Measurements from ENCODE around the gene HP1BP3. TPM values are rescaled to one million over a fixed set of nuclear protein-coding genes. Genes with fewer than 3 reads are reported as not detected.

Gene HP1BP3
- total and polyA plus RNA-seq, 4 donors = 34.8 to 115 (median 72.7) TPM

DNA sequence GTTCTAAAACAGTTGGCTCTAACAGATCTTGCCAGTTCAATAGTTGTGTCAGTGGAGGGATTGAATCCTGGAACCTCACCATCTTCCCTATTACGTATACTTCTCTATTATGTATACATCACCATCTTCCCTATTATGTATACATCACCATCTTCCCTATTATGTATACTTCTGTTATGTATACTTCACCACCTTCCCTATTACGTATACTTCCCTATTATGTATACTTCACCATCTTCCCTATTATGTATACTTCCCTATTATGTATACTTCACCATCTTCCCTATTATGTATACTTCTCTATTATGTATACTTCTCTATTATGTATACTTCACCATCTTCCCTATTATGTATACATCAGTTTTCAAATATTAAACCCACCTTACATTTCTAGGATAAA is 34.4 kb upstream of the HP1BP3 start:
- WGBS = 46% methylated on average over 2 of the region's 2 CpGs
- no peak for DNase-seq (ENCODE audit: low spot score)
- Histone ChIP-seq H3K36me3 (ENCODE audit: control insufficient read depth in 4 of 4, insufficient read depth in 3 of 4, low read depth in 1 of 4, low read length in 3 of 4) (peaks cover 0 to 16% (median 7%) of the 10 kb centered on the region in 4 donors), H3K27me3 (ENCODE audit: control insufficient read depth in 4 of 4, insufficient read depth in 4 of 4, low read length in 3 of 4) (no peaks in the 10 kb centered on the region), H3K27ac (ENCODE audit: low read depth in 1 of 2, low read length in 2 of 2) (no peak overlapping the region), H3K9ac (ENCODE audit: low read depth in 1 of 2, low read length in 2 of 2) (no peak overlapping the region), H3K9me3 (ENCODE audit: control insufficient read depth in 4 of 4, low read length in 3 of 4) (no peaks in the 10 kb centered on the region), H3K4me3 (ENCODE audit: low read depth in 1 of 3, low read length in 3 of 3) (no peak overlapping the region), H3K4me1 (ENCODE audit: control insufficient read depth in 4 of 4, insufficient read depth in 4 of 4, low read length in 3 of 4) (no peaks in the 10 kb centered on the region)
- no peak for TF ChIP-seq JUND (IDR thresholded peaks at IDR 0.05)
- TF ChIP-seq, protein P1, sequence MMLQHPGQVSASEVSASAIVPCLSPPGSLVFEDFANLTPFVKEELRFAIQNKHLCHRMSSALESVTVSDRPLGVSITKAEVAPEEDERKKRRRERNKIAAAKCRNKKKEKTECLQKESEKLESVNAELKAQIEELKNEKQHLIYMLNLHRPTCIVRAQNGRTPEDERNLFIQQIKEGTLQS (IDR thresholded peaks at IDR 0.05) = no peak
- no peak for TF ChIP-seq EGR1 (IDR thresholded peaks at IDR 0.05; ENCODE audit: low read depth in 2 of 2)
- TF ChIP-seq YY1 (IDR thresholded peaks at IDR 0.05) = no peak
- TF ChIP-seq, protein P2, sequence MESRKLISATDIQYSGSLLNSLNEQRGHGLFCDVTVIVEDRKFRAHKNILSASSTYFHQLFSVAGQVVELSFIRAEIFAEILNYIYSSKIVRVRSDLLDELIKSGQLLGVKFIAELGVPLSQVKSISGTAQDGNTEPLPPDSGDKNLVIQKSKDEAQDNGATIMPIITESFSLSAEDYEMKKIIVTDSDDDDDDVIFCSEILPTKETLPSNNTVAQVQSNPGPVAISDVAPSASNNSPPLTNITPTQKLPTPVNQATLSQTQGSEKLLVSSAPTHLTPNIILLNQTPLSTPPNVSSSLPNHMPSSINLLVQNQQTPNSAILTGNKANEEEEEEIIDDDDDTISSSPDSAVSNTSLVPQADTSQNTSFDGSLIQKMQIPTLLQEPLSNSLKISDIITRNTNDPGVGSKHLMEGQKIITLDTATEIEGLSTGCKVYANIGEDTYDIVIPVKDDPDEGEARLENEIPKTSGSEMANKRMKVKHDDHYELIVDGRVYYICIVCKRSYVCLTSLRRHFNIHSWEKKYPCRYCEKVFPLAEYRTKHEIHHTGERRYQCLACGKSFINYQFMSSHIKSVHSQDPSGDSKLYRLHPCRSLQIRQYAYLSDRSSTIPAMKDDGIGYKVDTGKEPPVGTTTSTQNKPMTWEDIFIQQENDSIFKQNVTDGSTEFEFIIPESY (IDR thresholded peaks at IDR 0.05) = no peak

DNA sequence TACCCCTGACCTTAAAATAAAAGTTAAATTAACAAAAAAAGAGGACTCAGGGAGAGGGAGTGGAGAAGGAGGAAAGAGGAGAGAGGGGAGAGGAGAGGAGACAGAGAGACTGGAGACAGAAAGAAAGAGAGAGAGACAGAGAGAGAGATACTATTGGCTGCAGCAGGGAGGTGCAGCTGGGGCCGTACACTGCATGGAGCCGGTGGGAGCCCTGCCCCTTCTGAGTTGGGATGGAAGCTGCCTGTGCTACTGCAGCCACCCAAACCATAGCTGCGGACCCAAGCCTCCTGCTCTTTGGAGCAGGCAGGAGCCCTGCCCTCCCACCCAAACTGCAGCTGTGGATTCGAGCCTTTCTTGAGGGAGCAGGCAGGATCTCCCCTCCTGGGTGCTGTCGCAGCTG is 32.7 kb upstream of the HP1BP3 start:
- Histone ChIP-seq H3K9me3 (ENCODE audit: control insufficient read depth in 4 of 4, low read length in 3 of 4) (no peaks in the 10 kb centered on the region), H3K27ac (ENCODE audit: low read depth in 1 of 2, low read length in 2 of 2) (no peak overlapping the region), H3K36me3 (ENCODE audit: control insufficient read depth in 4 of 4, insufficient read depth in 3 of 4, low read depth in 1 of 4, low read length in 3 of 4) (peaks cover 0 to 14% (median 7%) of the 10 kb centered on the region in 4 donors), H3K9ac (ENCODE audit: low read depth in 1 of 2, low read length in 2 of 2) (no peak overlapping the region), H3K4me1 (ENCODE audit: control insufficient read depth in 4 of 4, insufficient read depth in 4 of 4, low read length in 3 of 4) (no peaks in the 10 kb centered on the region), H3K4me3 (ENCODE audit: low read depth in 1 of 3, low read length in 3 of 3) (no peak overlapping the region), H3K27me3 (ENCODE audit: control insufficient read depth in 4 of 4, insufficient read depth in 4 of 4, low read length in 3 of 4) (no peaks in the 10 kb centered on the region)
- TF ChIP-seq JUND (IDR thresholded peaks at IDR 0.05) = no peak
- no peak for TF ChIP-seq EGR1 (IDR thresholded peaks at IDR 0.05; ENCODE audit: low read depth in 2 of 2)
- TF ChIP-seq FOXA1 (IDR thresholded peaks at IDR 0.05) = no peak
- no peak for TF ChIP-seq YY1 (IDR thresholded peaks at IDR 0.05)
- TF ChIP-seq FOXA2 (IDR thresholded peaks at IDR 0.05) = no peak
- TF ChIP-seq HNF4G (IDR thresholded peaks at IDR 0.05) = no peak
- DNase-seq (ENCODE audit: low spot score) = no peak
- 96% methylated on average over 5 of the region's 5 CpGs for WGBS

DNA sequence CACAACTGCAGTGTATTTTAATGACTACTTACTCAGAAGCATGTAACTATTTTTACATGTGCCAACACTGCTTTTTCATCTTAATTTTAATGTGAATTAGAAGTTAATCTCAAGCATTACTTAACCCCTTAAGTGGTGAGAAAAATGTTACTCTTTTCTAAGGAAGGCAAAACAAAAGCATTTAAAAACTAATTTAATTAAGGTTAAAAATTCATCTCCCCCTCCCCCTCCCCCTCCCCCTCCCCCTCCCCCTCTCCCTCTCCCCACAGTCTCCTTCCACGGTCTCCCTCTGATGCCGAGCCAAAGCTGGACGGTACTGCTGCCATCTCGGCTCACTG is 27.4 kb upstream of the HP1BP3 start:
- H3K36me3 ChIP-seq (ENCODE audit: control insufficient read depth in 4 of 4, insufficient read depth in 3 of 4, low read depth in 1 of 4, low read length in 3 of 4) = peaks cover 0 to 6% (median under 1%) of the 10 kb centered on the region in 4 donors
- H3K9me3 ChIP-seq (ENCODE audit: control insufficient read depth in 4 of 4, low read length in 3 of 4) = no peaks in the 10 kb centered on the region
- H3K27ac ChIP-seq (ENCODE audit: low read depth in 1 of 2, low read length in 2 of 2) = no peak overlapping the region
- H3K4me3 ChIP-seq (ENCODE audit: low read depth in 1 of 3, low read length in 3 of 3) = no peak overlapping the region
- no peak for DNase-seq (ENCODE audit: low spot score)
- H3K4me1 ChIP-seq (ENCODE audit: control insufficient read depth in 4 of 4, insufficient read depth in 4 of 4, low read length in 3 of 4) = peaks cover 0 to 4% (median 2%) of the 10 kb centered on the region in 4 donors
- H3K9ac ChIP-seq (ENCODE audit: low read depth in 1 of 2, low read length in 2 of 2) = no peak overlapping the region
- WGBS = no CpG with 5 or more reads among the region's 4 CpGs
- H3K27me3 ChIP-seq (ENCODE audit: control insufficient read depth in 4 of 4, insufficient read depth in 4 of 4, low read length in 3 of 4) = no peaks in the 10 kb centered on the region
- no peak for TF ChIP-seq FOXA2 (IDR thresholded peaks at IDR 0.05)
- TF ChIP-seq RXRA (IDR thresholded peaks at IDR 0.05) = no peak
- no peak for TF ChIP-seq GABPA (IDR thresholded peaks at IDR 0.05 in 1 of 2, conservative IDR thresholded peaks at IDR 0.05 in 1 of 2)
- TF ChIP-seq HNF4A (conservative IDR thresholded peaks at IDR 0.05) = no peak
- no peak for TF ChIP-seq HNF4G (IDR thresholded peaks at IDR 0.05)

DNA sequence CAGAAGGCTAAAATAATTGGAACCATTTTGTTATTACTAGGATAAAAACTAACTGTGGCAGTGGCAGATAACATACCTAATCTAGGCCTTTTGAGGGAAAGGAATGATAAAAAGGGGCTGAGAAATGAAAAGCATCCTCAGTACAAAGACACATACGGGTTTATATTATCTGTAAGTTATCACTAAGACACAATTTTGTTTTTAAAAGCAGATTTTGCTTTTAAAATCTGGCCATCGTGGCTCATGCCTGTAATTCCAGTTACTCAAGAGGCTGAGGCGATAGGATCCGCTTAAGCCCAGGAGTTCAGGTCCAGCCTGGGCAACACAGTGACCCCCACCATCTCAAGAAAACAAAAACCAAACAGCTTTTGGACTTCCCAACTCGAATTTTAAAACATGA is 24.8 kb upstream of the HP1BP3 start:
- H3K36me3 ChIP-seq (ENCODE audit: control insufficient read depth in 4 of 4, insufficient read depth in 3 of 4, low read depth in 1 of 4, low read length in 3 of 4) = peaks cover 2 to 6% (median 3%) of the 10 kb centered on the region in 4 donors
- H3K4me1 ChIP-seq (ENCODE audit: control insufficient read depth in 4 of 4, insufficient read depth in 4 of 4, low read length in 3 of 4) = peaks cover 0 to 4% (median 2%) of the 10 kb centered on the region in 4 donors
- no peaks in the 10 kb centered on the region for H3K9me3 ChIP-seq (ENCODE audit: control insufficient read depth in 4 of 4, low read length in 3 of 4)
- no peaks in the 10 kb centered on the region for H3K27me3 ChIP-seq (ENCODE audit: control insufficient read depth in 4 of 4, insufficient read depth in 4 of 4, low read length in 3 of 4)
- no peak overlapping the region for H3K4me3 ChIP-seq (ENCODE audit: low read depth in 1 of 3, low read length in 3 of 3)
- 89% methylated on average over 5 of the region's 5 CpGs for WGBS
- DNase-seq (ENCODE audit: low spot score) = no peak
- no peak overlapping the region for H3K9ac ChIP-seq (ENCODE audit: low read depth in 1 of 2, low read length in 2 of 2)
- H3K27ac ChIP-seq (ENCODE audit: low read depth in 1 of 2, low read length in 2 of 2) = no peak overlapping the region
- TF ChIP-seq RAD21 (IDR thresholded peaks at IDR 0.05) (no peak), FOXA2 (IDR thresholded peaks at IDR 0.05) (no peak), HNF4G (IDR thresholded peaks at IDR 0.05) (no peak), JUND (IDR thresholded peaks at IDR 0.05) (no peak), YY1 (IDR thresholded peaks at IDR 0.05) (no peak), HNF4A (conservative IDR thresholded peaks at IDR 0.05) (no peak)
- TF ChIP-seq, protein P1 (IDR thresholded peaks at IDR 0.05) = no peak
- TF ChIP-seq, protein P3, sequence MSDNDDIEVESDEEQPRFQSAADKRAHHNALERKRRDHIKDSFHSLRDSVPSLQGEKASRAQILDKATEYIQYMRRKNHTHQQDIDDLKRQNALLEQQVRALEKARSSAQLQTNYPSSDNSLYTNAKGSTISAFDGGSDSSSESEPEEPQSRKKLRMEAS (IDR thresholded peaks at IDR 0.05) = no peak
- TF ChIP-seq, protein P4, sequence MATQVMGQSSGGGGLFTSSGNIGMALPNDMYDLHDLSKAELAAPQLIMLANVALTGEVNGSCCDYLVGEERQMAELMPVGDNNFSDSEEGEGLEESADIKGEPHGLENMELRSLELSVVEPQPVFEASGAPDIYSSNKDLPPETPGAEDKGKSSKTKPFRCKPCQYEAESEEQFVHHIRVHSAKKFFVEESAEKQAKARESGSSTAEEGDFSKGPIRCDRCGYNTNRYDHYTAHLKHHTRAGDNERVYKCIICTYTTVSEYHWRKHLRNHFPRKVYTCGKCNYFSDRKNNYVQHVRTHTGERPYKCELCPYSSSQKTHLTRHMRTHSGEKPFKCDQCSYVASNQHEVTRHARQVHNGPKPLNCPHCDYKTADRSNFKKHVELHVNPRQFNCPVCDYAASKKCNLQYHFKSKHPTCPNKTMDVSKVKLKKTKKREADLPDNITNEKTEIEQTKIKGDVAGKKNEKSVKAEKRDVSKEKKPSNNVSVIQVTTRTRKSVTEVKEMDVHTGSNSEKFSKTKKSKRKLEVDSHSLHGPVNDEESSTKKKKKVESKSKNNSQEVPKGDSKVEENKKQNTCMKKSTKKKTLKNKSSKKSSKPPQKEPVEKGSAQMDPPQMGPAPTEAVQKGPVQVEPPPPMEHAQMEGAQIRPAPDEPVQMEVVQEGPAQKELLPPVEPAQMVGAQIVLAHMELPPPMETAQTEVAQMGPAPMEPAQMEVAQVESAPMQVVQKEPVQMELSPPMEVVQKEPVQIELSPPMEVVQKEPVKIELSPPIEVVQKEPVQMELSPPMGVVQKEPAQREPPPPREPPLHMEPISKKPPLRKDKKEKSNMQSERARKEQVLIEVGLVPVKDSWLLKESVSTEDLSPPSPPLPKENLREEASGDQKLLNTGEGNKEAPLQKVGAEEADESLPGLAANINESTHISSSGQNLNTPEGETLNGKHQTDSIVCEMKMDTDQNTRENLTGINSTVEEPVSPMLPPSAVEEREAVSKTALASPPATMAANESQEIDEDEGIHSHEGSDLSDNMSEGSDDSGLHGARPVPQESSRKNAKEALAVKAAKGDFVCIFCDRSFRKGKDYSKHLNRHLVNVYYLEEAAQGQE (IDR thresholded peaks at IDR 0.05) = no peak
- TF ChIP-seq, protein P5, sequence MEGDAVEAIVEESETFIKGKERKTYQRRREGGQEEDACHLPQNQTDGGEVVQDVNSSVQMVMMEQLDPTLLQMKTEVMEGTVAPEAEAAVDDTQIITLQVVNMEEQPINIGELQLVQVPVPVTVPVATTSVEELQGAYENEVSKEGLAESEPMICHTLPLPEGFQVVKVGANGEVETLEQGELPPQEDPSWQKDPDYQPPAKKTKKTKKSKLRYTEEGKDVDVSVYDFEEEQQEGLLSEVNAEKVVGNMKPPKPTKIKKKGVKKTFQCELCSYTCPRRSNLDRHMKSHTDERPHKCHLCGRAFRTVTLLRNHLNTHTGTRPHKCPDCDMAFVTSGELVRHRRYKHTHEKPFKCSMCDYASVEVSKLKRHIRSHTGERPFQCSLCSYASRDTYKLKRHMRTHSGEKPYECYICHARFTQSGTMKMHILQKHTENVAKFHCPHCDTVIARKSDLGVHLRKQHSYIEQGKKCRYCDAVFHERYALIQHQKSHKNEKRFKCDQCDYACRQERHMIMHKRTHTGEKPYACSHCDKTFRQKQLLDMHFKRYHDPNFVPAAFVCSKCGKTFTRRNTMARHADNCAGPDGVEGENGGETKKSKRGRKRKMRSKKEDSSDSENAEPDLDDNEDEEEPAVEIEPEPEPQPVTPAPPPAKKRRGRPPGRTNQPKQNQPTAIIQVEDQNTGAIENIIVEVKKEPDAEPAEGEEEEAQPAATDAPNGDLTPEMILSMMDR (IDR thresholded peaks at IDR 0.05; ENCODE audit: low read depth, low read length, missing input control) = no peak
